IMR-90 (cell line): ENCODE data around the gene RERE. TPM values are rescaled to one million over a fixed set of nuclear protein-coding genes. Genes with fewer than 3 reads are reported as not detected.

ENCODE experiments used
- ATAC-seq: fragments of 200-7000 bp; cut with Tn5 transposase; 2 replicates; pipeline ENCODE4 v1.9.1; 2020; ENCODE audit warnings: low read depth, mild to moderate bottlenecking, moderate library complexity
- BruUV-seq: library from RNA; stranded (reverse); fragments of 400-500 nt; replicated peaks from 2 replicates; lab custom pipeline; 2021; lab: Mats Ljungman, UMichigan
- CTCF ChIA-PET: fragments of 300-600 bp; formaldehyde crosslinking; extraction: SDS; loops from one replicate; lab custom pipeline; 2021; ENCODE audit warnings: antibody characterized with exemption; lab: Yijun Ruan, JAX
- POLR2A ChIA-PET: fragments of 300-600 bp; sonication (Branson Sonifier 250); formaldehyde crosslinking; loops from one replicate; lab custom pipeline; 2022; ENCODE audit warnings: antibody characterized with exemption; ENCODE audit not compliant: unreplicated experiment; lab: Charles Lee
- DNase-seq: peaks from one replicate; pipeline ENCODE4 v3.0.0; 2013
- H2AFZ ChIP-seq: replicated peaks from 2 replicates; pipeline ENCODE3; 2013; ENCODE audit warnings: low read length, mild to moderate bottlenecking; ENCODE audit not compliant: poor library complexity
- H2AK5ac ChIP-seq: 2 replicates; pipeline ENCODE4 v1.6.1; 2013; ENCODE audit warnings: low read depth, low read length, inconsistent platforms
- H2AK9ac ChIP-seq: replicated peaks from 2 replicates; pipeline ENCODE3; 2013; ENCODE audit warnings: mild to moderate bottlenecking, low read depth, low read length, moderate library complexity; ENCODE audit not compliant: poor library complexity
- H2BK120ac ChIP-seq: 2 replicates; pipeline ENCODE4 v1.6.1; 2013; ENCODE audit warnings: low read depth, low read length, inconsistent platforms
- H2BK15ac ChIP-seq: 3 replicates; pipeline ENCODE4 v1.6.1; 2013; ENCODE audit warnings: low read depth, low read length, inconsistent platforms
- H2BK20ac ChIP-seq: 2 replicates; pipeline ENCODE4 v1.6.1; 2013; ENCODE audit warnings: low read depth, mild to moderate bottlenecking, inconsistent platforms, low read length, moderate library complexity
- H2BK5ac ChIP-seq: 2 replicates; pipeline ENCODE4 v1.6.1; 2013; ENCODE audit warnings: mild to moderate bottlenecking, low read depth, low read length, inconsistent platforms; ENCODE audit not compliant: poor library complexity, severe bottlenecking
- H3K14ac ChIP-seq: replicated peaks from 2 replicates; pipeline ENCODE4 v1.6.1; 2013; ENCODE audit warnings: low read depth, low read length, inconsistent platforms
- H3K18ac ChIP-seq: 2 replicates; pipeline ENCODE4 v1.6.1; 2013; ENCODE audit warnings: low read depth, low read length, control low read depth
- H3K23ac ChIP-seq: 2 replicates; pipeline ENCODE4 v1.6.1; 2013; ENCODE audit warnings: low read depth, low read length, inconsistent platforms
- H3K27ac ChIP-seq: 2 replicates; pipeline ENCODE4 v1.5.1; 2013; ENCODE audit warnings: mild to moderate bottlenecking, control low read depth, low read length; ENCODE audit not compliant: insufficient read depth
- H3K27me3 ChIP-seq: 2 replicates; pipeline ENCODE4 v1.6.1; 2013; ENCODE audit warnings: low read length; ENCODE audit not compliant: control insufficient read depth, insufficient read depth
- H3K36me3 ChIP-seq: 2 replicates; pipeline ENCODE4 v1.6.1; 2013; ENCODE audit warnings: low read length, mixed read lengths; ENCODE audit not compliant: control insufficient read depth, insufficient read depth
- H3K4ac ChIP-seq: 2 replicates; pipeline ENCODE4 v1.6.1; 2013; ENCODE audit warnings: low read depth, low read length, inconsistent platforms
- H3K4me1 ChIP-seq: 2 replicates; pipeline ENCODE4 v1.6.1; 2013; ENCODE audit warnings: low read length, mixed read lengths; ENCODE audit not compliant: control insufficient read depth, insufficient read depth
- H3K4me2 ChIP-seq: 2 replicates; pipeline ENCODE4 v1.6.1; 2013; ENCODE audit warnings: low read depth, mild to moderate bottlenecking, control low read depth, low read length, moderate library complexity
- H3K4me3 ChIP-seq: 2 replicates; pipeline ENCODE4 v1.5.1; 2013; ENCODE audit warnings: low read depth, mild to moderate bottlenecking, control low read depth, low read length, moderate library complexity; ENCODE audit not compliant: insufficient read depth
- H3K56ac ChIP-seq: 2 replicates; pipeline ENCODE4 v1.6.1; 2013; ENCODE audit warnings: low read length, inconsistent platforms; ENCODE audit not compliant: insufficient read depth; ENCODE audit errors: extremely low read depth
- H3K79me1 ChIP-seq, 2 experiments: 2 replicates each; pipeline ENCODE4 v1.6.1; 2013; ENCODE audit warnings: low read length in 2 of 2, inconsistent platforms in 1 of 2, low read depth in 1 of 2
- H3K9ac ChIP-seq: 2 replicates; pipeline ENCODE4 v1.6.1; 2013; ENCODE audit warnings: low read depth, low read length, control low read depth
- H3K9me1 ChIP-seq: 2 replicates; pipeline ENCODE4 v1.6.1; 2013; ENCODE audit warnings: low read length, inconsistent platforms; ENCODE audit not compliant: insufficient read depth
- H3K9me3 ChIP-seq: 2 replicates; pipeline ENCODE4 v1.6.1; 2013; ENCODE audit warnings: low read length; ENCODE audit not compliant: control insufficient read depth, insufficient read depth
- H4K20me1 ChIP-seq: 2 replicates; pipeline ENCODE4 v1.6.1; 2013; ENCODE audit warnings: low read length, inconsistent platforms; ENCODE audit not compliant: insufficient read depth
- H4K5ac ChIP-seq: 2 replicates; pipeline ENCODE4 v1.6.1; 2013; ENCODE audit warnings: mild to moderate bottlenecking, low read depth, low read length, control low read depth
- H4K8ac ChIP-seq, 2 experiments: 2 replicates each; pipeline ENCODE4 v1.6.1; 2013; ENCODE audit warnings: low read depth in 2 of 2, low read length in 2 of 2, control low read depth in 1 of 2, inconsistent platforms in 1 of 2
- H4K91ac ChIP-seq: 2 replicates; pipeline ENCODE4 v1.6.1; 2013; ENCODE audit warnings: low read depth, low read length, inconsistent platforms; ENCODE audit not compliant: insufficient read depth
- BHLHE40 ChIP-seq: fragments of 150-350 bp; IDR thresholded peaks from 2 replicates; pipeline ENCODE4 v1.6.1; 2016; ENCODE audit warnings: mild to moderate bottlenecking, low read depth, low read length
- CEBPB ChIP-seq: IDR thresholded peaks from 2 replicates; pipeline ENCODE4 v1.6.1; 2012; ENCODE audit warnings: low read depth, low read length, improper control_type of control experiment
- CHD1 ChIP-seq: IDR thresholded peaks from 2 replicates; pipeline ENCODE4 v1.6.1; 2012; ENCODE audit warnings: low read depth, low read length, improper control_type of control experiment
- CTCF ChIP-seq: conservative IDR thresholded peaks from 2 replicates; pipeline ENCODE4 v1.5.1; 2012; ENCODE audit warnings: mild to moderate bottlenecking, low read depth, low read length, improper control_type of control experiment
- ELK1 ChIP-seq: fragments of 150-350 bp; IDR thresholded peaks from 2 replicates; pipeline ENCODE4 v1.6.1; 2016; ENCODE audit warnings: low read depth, mild to moderate bottlenecking, low read length, moderate library complexity, borderline replicate concordance
- FOS ChIP-seq: fragments of 150-350 bp; IDR thresholded peaks from 2 replicates; pipeline ENCODE4 v1.6.1; 2016; ENCODE audit warnings: low read depth, low read length
- MAFK ChIP-seq: IDR thresholded peaks from 2 replicates; pipeline ENCODE4 v1.6.1; 2012; ENCODE audit warnings: low read depth, low read length, improper control_type of control experiment
- MAZ ChIP-seq: IDR thresholded peaks from 2 replicates; pipeline ENCODE4 v1.6.1; 2012; ENCODE audit warnings: low read depth, mild to moderate bottlenecking, low read length, improper control_type of control experiment, moderate library complexity, borderline replicate concordance
- MXI1 ChIP-seq: IDR thresholded peaks from 2 replicates; pipeline ENCODE4 v1.6.1; 2012; ENCODE audit warnings: low read depth, mild to moderate bottlenecking, low read length, moderate library complexity, borderline replicate concordance
- NFE2L2 ChIP-seq: fragments of 150-350 bp; IDR thresholded peaks from 2 replicates; pipeline ENCODE4 v1.6.1; 2016; ENCODE audit warnings: low read depth, mild to moderate bottlenecking, low read length
- POLR2A ChIP-seq: IDR thresholded peaks from 2 replicates; pipeline ENCODE4 v1.6.1; 2012; ENCODE audit warnings: mild to moderate bottlenecking, low read depth, low read length
- RAD21 ChIP-seq: IDR thresholded peaks from 2 replicates; pipeline ENCODE4 v1.6.1; 2012; ENCODE audit warnings: low read length, improper control_type of control experiment
- RCOR1 ChIP-seq: IDR thresholded peaks from 2 replicates; pipeline ENCODE4 v1.6.1; 2012; ENCODE audit warnings: mild to moderate bottlenecking, low read length, improper control_type of control experiment; ENCODE audit not compliant: insufficient replicate concordance
- RFX5 ChIP-seq: IDR thresholded peaks from 2 replicates; pipeline ENCODE4 v1.8.0; 2012; ENCODE audit warnings: low read depth, mild to moderate bottlenecking, low read length, moderate library complexity
- SMC3 ChIP-seq: fragments of 150-350 bp; IDR thresholded peaks from 2 replicates; pipeline ENCODE4 v1.6.1; 2016; ENCODE audit warnings: low read depth, mild to moderate bottlenecking, antibody characterized with exemption, low read length, moderate library complexity
- USF2 ChIP-seq: fragments of 150-350 bp; IDR thresholded peaks from 2 replicates; pipeline ENCODE4 v1.6.1; 2017; ENCODE audit warnings: mild to moderate bottlenecking, antibody characterized with exemption, low read length, low read depth
- WGBS, 2 experiments: methylation state at CpG; one replicate each; pipeline versions ENCODE4 v1.1.5 to v1.1.7; 2013; ENCODE audit warnings: missing lambda C conversion rate in 2 of 2; ENCODE audit not compliant: insufficient read length in 1 of 2; ENCODE audit errors: extremely low coverage in 2 of 2; 5-methylcytosine and 5-hydroxymethylcytosine counted together
- dilution Hi-C: fragments of 300-500 bp; cut with HindIII; formaldehyde crosslinking; loops from one replicate; pipeline ENCODE4 v1.14.3; 2018; ENCODE audit warnings: low sequenced_read_pairs; ENCODE audit not compliant: unreplicated experiment
- in situ Hi-C: fragments of 300-500 bp; cut with MboI; formaldehyde crosslinking; loops from 3 replicates; pipeline ENCODE4 v1.14.3; 2019; ENCODE audit warnings: low sequenced_read_pairs, inconsistent platforms, mixed read lengths
- intact Hi-C: fragments of 100-400 bp; cut with micrococcal nuclease; formaldehyde crosslinking; loops from 2 replicates; pipeline ENCODE4 v1.10.0; 2022
- polyA plus RNA-seq, 3 experiments: library from polyadenylated mRNA; depleted of rRNA; stranded (reverse); fragments of >200 nt; gene quantifications; 2 replicates each; pipeline ENCODE4 v1.2.3, GENCODE V29; 2012; ENCODE audit warnings: low replicate concordance in 1 of 3
- total RNA-seq: library from RNA; depleted of rRNA; stranded (reverse); fragments of >200 nt; gene quantifications from 2 replicates; pipeline ENCODE4 v1.2.3, GENCODE V29; 2012

Gene RERE
- total and polyA plus RNA-seq, 2 of the 4 experiments (the other 2 are of a cell fraction) = 11.5 to 25.1 TPM

GRCh38 chr1:8419172-8419571, 398.3 kb downstream of the RERE start:
- H3K9me3 ChIP-seq = no peaks in the 10 kb centered on the region
- peak overlapping the region; percentile 23 for H2BK5ac ChIP-seq
- peaks cover 23% of the 10 kb centered on the region for H3K36me3 ChIP-seq
- H3K27ac ChIP-seq = peak overlapping the region; percentile 35; the same call in 1 of the 2 replicates
- H4K5ac ChIP-seq = no peak overlapping the region
- in situ Hi-C loops (no loop called here), intact Hi-C loops (no loop called here), dilution Hi-C loops (no loop called here)
- no peak overlapping the region for H3K56ac ChIP-seq
- H2AFZ ChIP-seq = no peak overlapping the region
- 25% methylated on average over 2 of the region's 6 CpGs; no CpG with 5 or more reads in 1 of the 2 experiments for WGBS, 2 experiments
- peaks cover 44% of the 10 kb centered on the region for H4K20me1 ChIP-seq
- no peak overlapping the region for H3K18ac ChIP-seq
- no TSS peak for BruUV-seq
- peaks cover 18% of the 10 kb centered on the region for H3K4me1 ChIP-seq
- no peak overlapping the region for H2BK20ac ChIP-seq
- H3K4me3 ChIP-seq = no peak overlapping the region
- no peak overlapping the region; the same call in 1 of the 2 replicates for H3K14ac ChIP-seq
- H2BK15ac ChIP-seq = no peak overlapping the region
- H3K9ac ChIP-seq = peak overlapping the region; percentile 40; the same call in 1 of the 2 replicates
- 0 out of 2 replicates have a peak overlapping the region, but pooled peaks have one; percentile 26 for H2AK5ac ChIP-seq
- H4K8ac ChIP-seq = no peak overlapping the region
- H3K4me2 ChIP-seq = peak overlapping the region; percentile 60
- H3K27me3 ChIP-seq = no peaks in the 10 kb centered on the region
- no peak for TF ChIP-seq MXI1
- TF ChIP-seq POLR2A = no peak
- no peak for TF ChIP-seq BHLHE40
- TF ChIP-seq NFE2L2 = no peak
- no peak for TF ChIP-seq MAFK
- TF ChIP-seq CHD1 = no peak
- TF ChIP-seq RCOR1 = no peak
- TF ChIP-seq CTCF = no peak
- 0 out of 2 replicates have a peak, but pooled peaks have one; percentile 16 for TF ChIP-seq RFX5
- no peak for TF ChIP-seq USF2
- peak; percentile 94 for TF ChIP-seq CEBPB
- TF ChIP-seq MAZ = no peak
- TF ChIP-seq ELK1 = no peak
- no peak for TF ChIP-seq FOS
- no peak for TF ChIP-seq SMC3
- peak; percentile 10; the same call in 1 of the 2 replicates for TF ChIP-seq RAD21
- ChIA-PET CTCF (interaction anchor here (3.7 kb wide), 1 partner anchor 10 kb away, joined by 17 read pairs; no protein-coding TSS in a partner anchor), POLR2A (no interaction called here)
- no peak for ATAC-seq
- H2BK120ac ChIP-seq = 0 out of 2 replicates have a peak overlapping the region, but pooled peaks have one; percentile 9
- H3K23ac ChIP-seq = peak overlapping the region; percentile 62
- H4K91ac ChIP-seq = no peak overlapping the region
- peaks cover 8 to 66% of the 10 kb centered on the region in 2 experiments for H3K79me1 ChIP-seq
- peaks cover 8% of the 10 kb centered on the region for H3K9me1 ChIP-seq
- no peak overlapping the region for H2AK9ac ChIP-seq
- peak; percentile 53 for DNase-seq
- H3K4ac ChIP-seq = 0 out of 2 replicates have a peak overlapping the region, but pooled peaks have one; percentile 24
